ENCODE results near the gene GHITM. TPM values are rescaled to one million over a fixed set of nuclear protein-coding genes. Genes with fewer than 3 reads are reported as not detected.
"Not testable (repeated sequence)": the region's sequence is repeated elsewhere in the genome, so short reads cannot be mapped to it uniquely, and the experiment has no call there.

GHITM gene
- total and polyA plus RNA-seq, 3 experiments from 2014 or later: 218 to 294 (median 218) TPM

DNA sequence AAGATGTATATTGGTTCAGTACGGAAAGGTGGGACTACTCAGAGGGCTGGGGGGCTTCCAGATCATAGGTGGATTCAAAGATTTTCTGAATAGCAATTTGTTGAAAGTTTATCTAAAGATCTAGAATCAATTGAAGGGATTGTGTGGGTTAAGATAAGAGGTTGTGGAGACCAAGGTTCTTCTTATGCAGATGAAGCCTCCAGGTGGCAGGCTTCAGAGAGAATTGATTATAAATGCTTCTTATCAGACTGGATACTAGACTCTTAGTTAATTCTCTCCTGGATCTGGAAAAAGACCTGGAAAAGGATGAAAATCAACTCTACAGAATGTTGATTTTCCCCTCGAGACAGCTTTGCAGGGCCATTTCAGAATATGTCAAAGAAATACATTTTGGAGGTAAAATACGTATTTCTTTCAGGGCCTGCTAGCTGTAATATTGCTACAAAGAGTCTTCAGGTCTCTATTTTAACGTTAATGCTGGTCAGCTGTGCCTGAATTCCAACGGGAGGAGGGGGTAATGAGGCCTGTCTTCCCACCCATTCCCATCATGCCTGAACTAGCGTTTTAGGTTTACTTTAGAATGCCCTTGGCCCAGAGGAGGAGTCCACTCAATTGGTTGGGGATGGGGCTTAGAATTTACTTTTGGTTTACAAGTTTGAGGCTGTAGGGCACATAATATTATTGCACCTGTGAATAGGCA is 21.5 kb downstream of the GHITM start:
- POLR2A ChIA-PET: no interaction called here

DNA sequence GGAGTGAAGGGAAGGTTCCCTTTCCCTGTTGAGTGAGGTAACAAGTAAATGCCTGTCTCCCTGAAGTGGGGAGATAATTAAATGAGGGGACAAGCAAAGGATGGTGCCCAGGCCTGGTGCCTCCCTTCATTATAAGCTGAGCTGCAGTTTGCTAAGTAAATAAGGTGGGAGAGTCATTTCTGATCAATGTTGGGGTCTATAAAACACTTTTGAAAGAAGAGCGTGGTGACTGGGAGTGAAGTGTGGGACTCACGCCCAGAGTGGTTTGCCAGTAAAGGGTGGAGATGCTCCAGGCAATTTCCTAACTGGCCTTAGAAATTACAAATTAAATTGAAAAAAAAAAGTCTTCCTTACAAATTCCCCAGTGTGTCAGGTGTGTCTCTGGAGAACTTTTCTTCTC is 24.7 kb downstream of the GHITM start:
- POLR2A ChIA-PET: no interaction called here
- Histone ChIP-seq H3K27ac (ENCODE audit: low read depth, low read length) (no peak overlapping the region), H3K4me1 (ENCODE audit: insufficient read depth, low read length) (no peaks in the 10 kb centered on the region), H3K36me3 (ENCODE audit: insufficient read depth, low read length) (no peaks in the 10 kb centered on the region), H3K4me3 (ENCODE audit: low read length) (no peak overlapping the region), H3K27me3 (ENCODE audit: insufficient read depth, low read length, poor library complexity, severe bottlenecking) (no peaks in the 10 kb centered on the region), H3K9me3 (ENCODE audit: low read length) (no peaks in the 10 kb centered on the region)
- Mint-ChIP-seq H3K36me3 (peaks cover 0 to 11% (median 0%) of the 10 kb centered on the region in 3 donors), H3K27ac (no peak overlapping the region), H3K4me3 (no peak overlapping the region), H3K27me3 (peaks cover 5 to 14% of the 10 kb centered on the region in 2 donors), H3K4me1 (peaks cover 0 to 6% (median 5%) of the 10 kb centered on the region in 3 donors), H3K9me3 (no peaks in the 10 kb centered on the region)
- CTCF ChIA-PET: interaction anchor here (1.0 to 1.3 kb wide), 2 partner anchors 13 to 25 kb away, joined by 3 read pairs; partner anchors contain the start of gene GHITM
- DNase-seq: no peak

More for the DNA sequence above, 21.5 kb downstream of the GHITM start:
- no peak overlapping the region for H3K4me3 Mint-ChIP-seq
- Histone ChIP-seq H3K9me3 (ENCODE audit: low read length) (no peaks in the 10 kb centered on the region), H3K36me3 (ENCODE audit: insufficient read depth, low read length) (no peaks in the 10 kb centered on the region), H3K27ac (ENCODE audit: low read depth, low read length) (no peak overlapping the region), H3K27me3 (ENCODE audit: insufficient read depth, low read length, poor library complexity, severe bottlenecking) (no peaks in the 10 kb centered on the region), H3K4me1 (ENCODE audit: insufficient read depth, low read length) (peaks cover 4% of the 10 kb centered on the region), H3K4me3 (ENCODE audit: low read length) (no peak overlapping the region)
- no peak for DNase-seq
- peak overlapping the region in 1 of 8 donors; percentile 67 for H3K27ac Mint-ChIP-seq
- peaks cover 5 to 11% of the 10 kb centered on the region in 2 donors for H3K27me3 Mint-ChIP-seq
- peaks cover 0 to 2% (median 0%) of the 10 kb centered on the region in 3 donors for H3K36me3 Mint-ChIP-seq
- peaks cover 13 to 28% (median 16%) of the 10 kb centered on the region in 3 donors for H3K4me1 Mint-ChIP-seq
- H3K9me3 Mint-ChIP-seq: no peaks in the 10 kb centered on the region
- CTCF ChIA-PET: interaction anchor here (2.3 kb wide), 1 partner anchor 13 kb away, joined by 7 read pairs; no protein-coding TSS in a partner anchor

DNA sequence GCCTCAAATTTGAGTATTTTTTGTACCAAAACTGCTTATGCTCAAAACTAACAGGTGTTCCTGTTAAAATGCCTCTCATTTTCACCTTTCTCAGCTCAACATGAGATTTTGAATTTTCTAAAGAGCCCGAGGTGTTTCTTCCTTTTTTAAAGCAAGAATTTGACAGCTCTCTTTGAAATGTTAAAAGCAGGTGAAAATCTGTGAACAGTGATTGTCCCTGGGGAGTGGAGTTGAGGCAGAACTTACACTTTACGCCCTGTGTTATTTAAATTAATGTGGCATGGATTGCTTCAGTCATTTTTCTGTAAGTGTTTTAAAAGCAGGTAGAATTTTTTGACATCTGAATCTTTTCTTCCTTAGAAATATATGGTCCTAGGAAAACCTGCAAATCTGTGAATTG is 25.1 kb downstream of the GHITM start:
- no peaks in the 10 kb centered on the region for H3K27me3 ChIP-seq (ENCODE audit: insufficient read depth, low read length, poor library complexity, severe bottlenecking)
- H3K27ac ChIP-seq (ENCODE audit: low read depth, low read length): no peak overlapping the region
- H3K4me1 ChIP-seq (ENCODE audit: insufficient read depth, low read length): no peaks in the 10 kb centered on the region
- DNase-seq: no peak
- no peaks in the 10 kb centered on the region for H3K36me3 ChIP-seq (ENCODE audit: insufficient read depth, low read length)
- Mint-ChIP-seq H3K27ac (no peak overlapping the region), H3K4me1 (peaks cover 0 to 1% (median under 1%) of the 10 kb centered on the region in 3 donors), H3K36me3 (peaks cover 0 to 11% (median 0%) of the 10 kb centered on the region in 3 donors), H3K4me3 (no peak overlapping the region), H3K9me3 (no peaks in the 10 kb centered on the region), H3K27me3 (peaks cover 5 to 14% of the 10 kb centered on the region in 2 donors)
- ChIA-PET POLR2A (no interaction called here), CTCF (interaction anchor here (1.3 kb wide), 1 partner anchor 26 kb away, joined by 3 read pairs; the partner anchor contains the start of gene GHITM)
- H3K4me3 ChIP-seq (ENCODE audit: low read length): no peak overlapping the region
- H3K9me3 ChIP-seq (ENCODE audit: low read length): no peaks in the 10 kb centered on the region

DNA sequence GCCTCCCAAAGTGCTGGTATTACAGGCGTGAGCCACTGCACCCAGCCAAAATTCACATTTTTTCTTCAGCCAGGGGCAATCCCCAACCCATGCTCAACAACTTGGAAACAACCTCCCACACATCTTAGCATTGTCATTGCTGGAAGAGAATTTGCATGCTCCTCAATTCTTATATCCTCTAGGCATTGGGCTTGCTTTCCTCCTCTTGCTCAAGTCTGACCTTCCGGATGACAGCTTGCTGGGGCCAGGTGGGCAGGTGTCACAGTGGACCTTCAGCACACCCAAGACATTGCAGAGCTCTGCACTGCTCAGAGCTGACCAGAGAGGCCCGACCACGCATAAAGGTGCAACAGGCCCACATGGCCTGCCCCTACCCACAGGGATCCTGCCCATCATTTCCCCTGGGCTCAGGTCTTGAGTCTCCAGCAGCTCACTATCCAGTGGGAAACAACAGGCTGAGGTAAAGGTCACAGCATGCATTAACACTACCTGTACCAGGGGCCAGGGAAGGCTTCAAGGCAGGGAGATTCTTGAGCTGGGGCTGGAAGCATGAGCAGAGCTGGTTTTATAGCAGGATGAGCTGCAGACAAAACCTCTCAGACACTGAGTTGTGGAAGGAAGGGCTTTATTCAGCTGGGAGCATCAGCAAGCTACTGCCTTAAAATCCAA is 27.4 kb downstream of the GHITM start:
- Mint-ChIP-seq H3K27ac (no peak overlapping the region), H3K36me3 (peaks cover 0 to 11% (median 0%) of the 10 kb centered on the region in 3 donors), H3K4me3 (no peak overlapping the region), H3K9me3 (no peaks in the 10 kb centered on the region), H3K4me1 (no peaks in the 10 kb centered on the region), H3K27me3 (peaks cover 5 to 14% of the 10 kb centered on the region in 2 donors)
- Histone ChIP-seq H3K9me3 (ENCODE audit: low read length) (no peaks in the 10 kb centered on the region), H3K4me1 (ENCODE audit: insufficient read depth, low read length) (no peaks in the 10 kb centered on the region), H3K27ac (ENCODE audit: low read depth, low read length) (no peak overlapping the region), H3K27me3 (ENCODE audit: insufficient read depth, low read length, poor library complexity, severe bottlenecking) (no peaks in the 10 kb centered on the region), H3K4me3 (ENCODE audit: low read length) (no peak overlapping the region), H3K36me3 (ENCODE audit: insufficient read depth, low read length) (no peaks in the 10 kb centered on the region)
- CTCF ChIA-PET: interaction anchor here (1.4 kb wide), 1 partner anchor 19 kb away, joined by 4 read pairs; no protein-coding TSS in a partner anchor
- POLR2A ChIA-PET: no interaction called here
- DNase-seq: no peak

DNA sequence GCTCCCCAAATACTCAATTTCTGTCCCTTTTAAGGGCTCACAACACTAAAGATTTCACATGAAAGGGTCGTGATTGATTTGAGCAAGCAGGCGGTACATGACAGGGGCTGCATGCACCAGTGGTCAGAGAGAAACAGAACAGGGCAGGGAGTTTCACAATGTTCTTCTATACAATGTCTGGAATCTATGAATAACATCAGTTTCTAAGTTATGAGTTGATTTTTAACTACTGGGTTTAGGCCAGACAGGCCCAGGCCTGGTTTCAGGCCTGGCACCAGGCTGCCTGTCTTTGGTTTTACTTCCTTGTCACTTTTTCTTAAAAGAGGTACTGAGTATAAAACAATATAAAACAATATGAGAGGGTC is 28.0 kb downstream of the GHITM start:
- Mint-ChIP-seq H3K27me3 (peaks cover 5 to 14% of the 10 kb centered on the region in 2 donors), H3K36me3 (peaks cover 0 to 11% (median 0%) of the 10 kb centered on the region in 3 donors)
- H3K4me3 ChIP-seq (ENCODE audit: low read length); H3K36me3 ChIP-seq (ENCODE audit: insufficient read depth, low read length); H3K4me1 Mint-ChIP-seq; CTCF ChIA-PET; H3K4me1 ChIP-seq (ENCODE audit: insufficient read depth, low read length); H3K27ac Mint-ChIP-seq; H3K9me3 ChIP-seq (ENCODE audit: low read length); H3K27me3 ChIP-seq (ENCODE audit: insufficient read depth, low read length, poor library complexity, severe bottlenecking); H3K27ac ChIP-seq (ENCODE audit: low read depth, low read length); H3K9me3 Mint-ChIP-seq; H3K4me3 Mint-ChIP-seq; DNase-seq; POLR2A ChIA-PET: not testable (repeated sequence)

DNA sequence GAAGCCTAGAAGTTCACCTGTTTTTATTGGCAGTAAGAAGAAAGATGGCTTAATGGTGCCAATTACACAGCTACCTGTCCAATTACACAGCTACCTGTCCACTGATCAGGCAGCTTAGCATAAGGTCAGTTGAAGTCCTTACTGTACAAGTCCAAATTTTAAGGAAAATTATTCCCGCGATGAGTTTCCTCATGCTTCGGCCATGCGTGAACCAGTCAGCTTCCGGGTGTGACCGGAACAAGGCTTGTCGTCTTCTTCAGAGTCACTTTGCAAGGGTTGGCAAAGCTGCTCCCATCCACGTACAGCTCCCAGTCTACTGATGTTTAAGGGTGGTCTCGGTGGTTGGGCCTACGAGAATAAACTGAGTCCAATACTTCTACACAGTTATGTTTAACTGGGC is 29.1 kb downstream of the GHITM start:
- CTCF ChIA-PET: interaction anchor here (1.0 to 1.1 kb wide), 3 partner anchors 9 to 38 kb away, joined by 3 to 4 read pairs (median 4); no protein-coding TSS in a partner anchor
- DNase-seq; H3K9me3 ChIP-seq (ENCODE audit: low read length); H3K4me1 ChIP-seq (ENCODE audit: insufficient read depth, low read length); H3K4me3 Mint-ChIP-seq; H3K4me3 ChIP-seq (ENCODE audit: low read length); H3K9me3 Mint-ChIP-seq; POLR2A ChIA-PET; H3K4me1 Mint-ChIP-seq; H3K27me3 ChIP-seq (ENCODE audit: insufficient read depth, low read length, poor library complexity, severe bottlenecking); H3K27ac ChIP-seq (ENCODE audit: low read depth, low read length); H3K36me3 ChIP-seq (ENCODE audit: insufficient read depth, low read length); H3K27ac Mint-ChIP-seq: not testable (repeated sequence)
- H3K27me3 Mint-ChIP-seq: peaks cover 5 to 14% of the 10 kb centered on the region in 2 donors
- peaks cover 0 to 11% (median 0%) of the 10 kb centered on the region in 3 donors for H3K36me3 Mint-ChIP-seq

DNA sequence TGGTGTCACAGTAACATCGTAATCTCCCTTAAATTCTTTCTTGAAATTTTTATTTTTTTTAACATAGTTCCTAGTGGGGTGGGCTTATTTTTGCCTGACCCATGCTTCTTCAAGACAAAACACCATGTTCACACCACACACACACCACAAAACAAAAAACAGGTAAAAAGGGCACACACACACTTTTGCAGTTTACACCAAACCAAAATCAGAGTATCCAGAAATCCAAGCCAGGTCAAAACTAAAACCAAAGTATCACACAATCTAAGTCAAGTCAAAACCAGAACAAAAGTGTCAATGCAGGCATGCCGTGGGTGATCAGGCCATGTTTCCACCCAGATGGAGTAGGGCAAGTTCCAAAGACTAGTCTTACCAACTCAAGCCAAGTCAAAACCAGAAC is 31.9 kb downstream of the GHITM start:
- H3K9me3 Mint-ChIP-seq; CTCF ChIA-PET; H3K27me3 ChIP-seq (ENCODE audit: insufficient read depth, low read length, poor library complexity, severe bottlenecking); H3K27ac ChIP-seq (ENCODE audit: low read depth, low read length); H3K36me3 ChIP-seq (ENCODE audit: insufficient read depth, low read length); H3K4me3 Mint-ChIP-seq; POLR2A ChIA-PET; H3K27me3 Mint-ChIP-seq; H3K9me3 ChIP-seq (ENCODE audit: low read length); H3K4me1 ChIP-seq (ENCODE audit: insufficient read depth, low read length); H3K4me1 Mint-ChIP-seq; H3K4me3 ChIP-seq (ENCODE audit: low read length); DNase-seq: not testable (repeated sequence)
- peak overlapping the region in 3 of 8 donors; percentile 29 to 66 (median 43) for H3K27ac Mint-ChIP-seq
- peaks cover 0 to 11% (median 0%) of the 10 kb centered on the region in 3 donors for H3K36me3 Mint-ChIP-seq

DNA sequence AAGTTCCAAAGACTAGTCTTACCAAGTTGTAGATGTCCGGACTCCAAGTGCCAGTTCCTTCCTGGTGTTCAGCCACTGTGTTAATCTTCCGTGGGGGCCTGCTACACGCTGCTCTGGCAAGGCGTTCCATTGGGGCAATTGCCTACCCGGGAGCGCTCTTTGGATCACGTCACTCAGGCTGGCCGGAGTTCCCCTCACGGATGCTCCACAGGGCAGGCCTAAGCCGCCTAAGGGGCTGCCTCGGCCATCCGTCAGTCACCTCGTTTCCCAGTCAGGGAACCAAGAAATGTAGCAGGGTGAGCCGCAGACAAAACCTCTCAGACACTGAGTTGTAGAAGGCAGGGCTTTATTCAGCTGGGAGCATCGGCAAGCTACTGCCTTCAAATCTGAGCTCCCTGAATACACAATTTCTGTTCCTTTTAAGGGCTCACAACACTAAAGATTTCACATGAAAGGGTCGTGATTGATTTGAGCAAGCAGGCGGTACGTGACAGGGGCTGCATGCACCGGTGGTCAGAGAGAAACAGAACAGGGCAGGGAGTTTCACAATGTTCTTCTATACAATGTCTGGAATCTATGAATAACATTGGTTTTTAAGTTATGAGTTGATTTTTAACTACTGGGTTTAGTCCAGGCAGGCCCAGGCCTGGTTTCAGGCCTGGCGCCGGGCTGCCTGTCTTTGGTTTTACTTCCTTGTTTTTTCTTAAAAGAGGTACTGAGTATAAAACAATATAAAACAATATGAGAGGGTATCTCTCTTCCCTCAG is 32.6 kb downstream of the GHITM start:
- not testable (repeated sequence) for H3K27ac ChIP-seq (ENCODE audit: low read depth, low read length); H3K36me3 ChIP-seq (ENCODE audit: insufficient read depth, low read length); H3K36me3 Mint-ChIP-seq

More for the DNA sequence above, 32.6 kb downstream of the GHITM start:
- POLR2A ChIA-PET; H3K4me3 Mint-ChIP-seq; H3K9me3 Mint-ChIP-seq; H3K4me3 ChIP-seq (ENCODE audit: low read length); H3K4me1 ChIP-seq (ENCODE audit: insufficient read depth, low read length); DNase-seq; H3K27me3 Mint-ChIP-seq; H3K9me3 ChIP-seq (ENCODE audit: low read length); H3K27me3 ChIP-seq (ENCODE audit: insufficient read depth, low read length, poor library complexity, severe bottlenecking): not testable (repeated sequence)
- CTCF ChIA-PET: interaction anchor here (1.5 kb wide), 1 partner anchor 17 kb away, joined by 3 read pairs; no protein-coding TSS in a partner anchor
- H3K27ac Mint-ChIP-seq: peak overlapping the region in 1 of 8 donors; percentile 26
- peaks cover 3 to 13% (median 11%) of the 10 kb centered on the region in 3 donors for H3K4me1 Mint-ChIP-seq
